A549 treated with AZD9567 at 1 μM for 4 hours (cell line): Measurements from ENCODE around the gene YPEL3. TPM values are rescaled to one million over a fixed set of nuclear protein-coding genes. Genes with fewer than 3 reads are reported as not detected.

Experiments
- total RNA-seq: library from RNA; stranded (reverse); fragments of 200-300 nt; extraction: Qiagen RNA extraction; gene quantifications from 5 replicates; pipeline ENCODE4 v1.2.3, GENCODE V29; 2022; ENCODE audit not compliant: insufficient read depth

YPEL3 gene, protein sequence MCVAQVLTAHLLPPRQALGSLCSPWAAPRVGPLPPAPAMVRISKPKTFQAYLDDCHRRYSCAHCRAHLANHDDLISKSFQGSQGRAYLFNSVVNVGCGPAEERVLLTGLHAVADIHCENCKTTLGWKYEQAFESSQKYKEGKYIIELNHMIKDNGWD
- 6.1 to 8.0 TPM (median 7.7 TPM) in 5 replicates for total RNA-seq

DNA sequence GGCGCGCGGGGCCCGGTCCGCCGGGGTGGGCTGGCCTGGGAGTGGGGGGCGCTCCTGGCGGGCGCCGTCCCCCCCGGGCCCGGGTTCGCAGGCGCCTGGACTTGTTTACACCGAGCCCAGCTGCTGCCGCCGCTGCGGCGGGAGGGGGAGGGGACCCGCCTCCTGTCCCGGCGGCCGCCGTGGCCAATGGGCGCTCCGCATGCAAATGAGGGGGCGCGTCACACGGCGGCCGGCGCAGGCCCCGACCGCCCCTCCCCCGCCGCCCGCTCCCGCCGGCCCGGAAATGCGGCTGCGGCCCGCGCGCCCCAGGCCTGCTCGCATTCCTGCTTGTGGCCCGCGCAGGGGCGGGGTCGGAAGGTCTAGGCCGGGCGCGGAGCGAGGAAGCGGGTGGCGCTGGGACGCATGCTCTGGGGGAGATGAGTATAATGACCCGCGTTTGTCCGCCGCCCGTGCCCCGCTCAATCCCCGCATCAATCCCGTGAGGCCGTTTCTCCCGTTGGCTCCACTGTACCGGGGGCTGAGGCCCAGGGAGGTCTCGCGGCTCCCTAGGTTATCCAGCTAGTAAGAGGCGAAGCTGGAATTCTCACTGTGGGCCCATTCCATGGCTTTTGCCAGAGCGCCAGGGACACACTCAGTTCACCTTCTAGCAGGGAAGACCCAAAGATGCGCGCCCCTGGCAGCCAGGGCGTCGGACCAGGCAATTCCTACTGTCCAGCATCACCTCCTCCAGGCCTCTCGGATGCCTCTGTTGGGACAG, at the start of gene YPEL3:
TSS of gene YPEL3 (minus strand) at position 109 of the 757 bp plus-strand sequence. CDS start 731 bp downstream, outside the sequence.

DNA sequence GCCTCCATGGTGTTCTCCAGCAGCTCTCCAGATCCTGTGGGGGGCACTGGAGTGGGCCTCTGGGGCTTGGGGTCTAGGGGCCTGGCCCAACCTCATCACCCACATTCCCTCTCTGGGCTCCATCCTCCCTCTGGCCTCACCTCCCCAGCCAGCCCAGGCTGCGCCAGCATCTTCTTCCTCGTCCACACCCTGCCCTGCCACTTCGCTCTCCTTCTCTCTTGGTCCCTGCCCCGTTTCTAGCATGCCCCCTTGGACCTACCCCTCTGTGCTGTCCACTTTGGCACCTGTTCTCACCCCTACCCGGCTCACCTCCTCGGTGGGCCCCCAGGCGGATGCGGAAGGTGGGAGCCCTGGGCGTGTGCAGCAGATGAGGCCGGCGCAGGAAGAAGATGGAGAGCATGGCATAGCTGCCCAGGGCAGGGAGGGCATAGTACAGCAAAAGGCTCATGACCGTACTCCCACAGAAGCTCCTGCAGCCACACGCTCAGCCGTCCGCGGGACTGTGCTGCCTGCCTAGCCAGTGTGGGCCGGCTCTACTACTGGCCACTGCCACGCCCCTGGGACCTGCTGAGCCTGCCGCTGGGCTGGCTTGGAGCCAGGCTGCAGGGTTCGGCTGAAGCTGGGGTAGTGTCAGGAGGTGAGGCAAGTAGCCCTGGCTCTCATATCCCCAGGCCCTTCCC, 17.2 kb upstream of the YPEL3 start, which contains the start of gene GDPD3:
TSS of gene GDPD3 (minus strand) at position 507 of the 680 bp plus-strand sequence. CDS start at position 448, 59 bp downstream.

DNA sequence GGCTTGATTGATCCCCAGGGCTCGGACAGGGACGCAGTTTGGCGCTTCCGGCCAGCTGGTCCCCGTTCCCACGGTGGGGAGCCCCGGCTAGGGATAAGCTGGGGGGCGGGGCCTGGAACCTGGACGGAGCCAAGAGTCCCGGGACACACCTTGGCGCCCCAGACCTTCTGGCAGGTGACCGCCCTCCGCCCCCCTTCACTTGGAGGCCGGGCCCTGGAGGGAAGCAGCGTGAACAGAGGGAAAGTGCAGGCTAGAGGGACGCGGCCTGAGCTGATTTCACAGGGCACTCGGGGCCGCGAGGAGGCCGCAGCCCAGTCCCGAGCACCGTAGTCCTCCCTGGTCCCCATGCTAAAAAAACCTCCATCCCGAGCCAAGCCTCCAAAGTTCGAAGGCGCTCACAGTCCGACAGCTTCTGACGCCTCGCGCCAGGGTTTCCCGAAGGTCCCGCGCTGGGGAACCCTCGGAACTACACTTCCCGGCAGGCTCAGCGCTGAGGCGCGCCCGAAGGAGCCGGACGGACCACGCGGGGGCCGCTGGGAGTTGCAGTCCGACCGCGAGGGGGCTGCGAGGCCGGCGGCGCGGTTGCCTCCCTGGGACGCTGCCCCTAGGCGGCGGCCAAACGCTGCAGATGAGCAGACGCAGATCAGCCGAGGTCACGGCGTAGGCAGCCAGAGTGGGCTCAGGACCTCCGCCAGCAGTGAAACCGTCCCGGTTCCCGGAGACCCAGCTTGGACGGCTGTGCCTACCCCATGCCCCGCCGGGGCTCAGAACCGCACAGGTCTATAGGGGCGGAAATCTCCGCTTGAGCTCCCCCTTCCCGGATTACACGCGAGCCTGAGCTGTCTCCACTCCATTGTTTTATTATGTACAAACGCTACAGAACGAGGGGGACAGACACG, 4.3 kb downstream of the YPEL3 start, which contains the start of gene TBX6:
TSS of gene TBX6 (minus strand) at position 451 of the 899 bp plus-strand sequence. CDS start 731 bp downstream, outside the sequence.

DNA sequence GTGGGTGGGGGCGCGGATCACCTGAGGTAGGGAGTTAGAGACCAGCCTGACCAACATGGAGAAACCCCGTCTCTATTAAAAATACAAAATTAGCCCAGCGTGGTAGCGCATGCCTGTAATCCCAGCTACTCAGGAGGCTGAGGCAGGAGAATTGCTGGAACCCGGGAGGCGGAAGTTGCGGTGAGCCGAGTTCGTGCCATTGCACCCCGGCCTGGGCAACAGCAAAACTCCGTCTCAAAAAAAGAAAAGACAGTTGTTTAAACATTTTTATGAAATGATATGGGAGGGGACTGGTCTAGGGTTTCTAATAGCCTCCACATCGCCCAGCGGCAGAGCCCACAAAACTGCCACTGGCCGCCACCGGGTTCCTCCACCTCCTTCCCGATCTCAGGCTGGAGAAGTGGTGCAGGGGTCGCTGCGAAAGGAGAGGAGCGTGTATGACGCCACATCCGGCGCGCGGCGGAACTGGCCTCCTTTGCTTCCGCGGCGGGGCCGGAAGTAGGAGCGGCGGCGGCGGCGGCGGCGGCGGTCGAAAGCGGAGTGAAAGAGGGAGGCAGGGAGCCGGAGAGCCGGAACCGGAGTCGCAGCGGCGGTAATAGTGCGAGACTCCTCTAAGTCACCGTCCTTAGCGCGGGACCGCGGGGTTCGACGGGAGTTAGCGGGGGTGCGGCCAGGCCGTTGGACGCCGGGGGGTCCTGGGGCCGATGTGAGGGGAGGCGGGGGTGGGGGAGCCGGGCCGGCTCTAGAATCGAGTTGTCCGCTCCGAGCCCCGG, 20.3 kb downstream of the YPEL3 start, which contains the start of gene PPP4C:
TSS of gene PPP4C (plus strand) at position 492 of the 773 bp plus-strand sequence. CDS start 384 bp downstream, outside the sequence.

DNA sequence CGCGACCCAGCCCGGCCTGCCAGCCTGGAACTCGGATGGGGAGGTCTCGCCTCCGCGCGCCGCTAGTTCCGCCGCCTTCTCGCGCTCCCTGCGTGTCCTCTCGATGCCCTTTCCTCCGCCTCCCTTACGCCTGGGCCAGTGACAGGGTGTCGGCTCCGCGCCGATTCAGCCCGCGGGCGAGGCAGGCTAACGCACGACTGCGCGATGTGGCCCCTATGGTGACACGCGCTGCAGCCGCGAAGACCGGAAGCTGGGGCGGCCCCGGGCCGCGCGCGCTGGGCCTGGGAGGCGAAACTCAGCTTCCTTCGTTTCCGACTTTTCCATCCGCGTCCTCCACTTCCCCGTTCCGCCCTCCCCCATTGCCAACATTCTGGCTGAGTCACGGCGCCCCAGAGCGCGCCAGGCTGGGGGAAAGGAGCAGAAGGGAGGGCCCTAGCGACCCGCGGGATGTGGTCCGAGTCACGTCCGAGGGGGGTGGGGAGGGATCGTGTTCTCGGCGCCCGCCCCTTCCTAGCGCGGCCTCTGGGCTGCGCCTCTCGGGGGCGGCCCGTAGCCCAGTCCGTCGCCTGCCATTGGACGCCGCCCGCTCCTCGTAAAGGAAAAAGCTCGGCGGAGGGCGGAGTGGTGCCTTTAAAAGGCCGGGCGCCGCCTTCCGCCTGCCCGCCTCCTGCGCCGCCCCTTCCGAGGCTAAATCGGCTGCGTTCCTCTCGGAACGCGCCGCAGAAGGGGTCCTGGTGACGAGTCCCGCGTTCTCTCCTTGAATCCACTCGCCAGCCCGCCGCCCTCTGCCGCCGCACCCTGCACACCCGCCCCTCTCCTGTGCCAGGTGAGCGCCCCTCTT, 30.7 kb downstream of the YPEL3 start, which contains the start of gene ALDOA:
TSS of gene ALDOA (plus strand) at position 659 of the 841 bp plus-strand sequence. CDS start 1,138 bp downstream, outside the sequence.

Other genes starting within 250 kb of the YPEL3 start
- gene CDIPT, start 233.0 kb downstream of the YPEL3 start, total RNA-seq = 57.2 to 95.0 TPM (median 91.4 TPM) in 5 replicates
- gene SEZ6L2, start 196.7 kb downstream of the YPEL3 start, total RNA-seq = 15.8 to 21.0 TPM (median 20.6 TPM) in 5 replicates
- 19.5 to 28.6 TPM (median 23.6 TPM) in 5 replicates for gene ASPHD1, start 195.7 kb downstream of the YPEL3 start, total RNA-seq
- gene KCTD13, start 170.0 kb downstream of the YPEL3 start, total RNA-seq = 13.2 to 21.3 TPM (median 20.2 TPM) in 5 replicates
- gene TMEM219, start 134.1 kb downstream of the YPEL3 start, total RNA-seq = 80.6 to 98.0 TPM (median 93.6 TPM) in 5 replicates
- 23.1 to 35.4 TPM (median 34.5 TPM) in 5 replicates for gene TAOK2, start 122.3 kb downstream of the YPEL3 start, total RNA-seq
- gene HIRIP3, start 100.6 kb downstream of the YPEL3 start, total RNA-seq = 12.8 to 15.6 TPM (median 14.2 TPM) in 5 replicates
- gene INO80E, start 100.0 kb downstream of the YPEL3 start, total RNA-seq = 87.3 to 104 TPM (median 98.6 TPM) in 5 replicates
- 1.8 to 2.3 TPM (median 2.2 TPM) in 4 of 5 replicates, not detected in the other for gene DOC2A, start 85.2 kb downstream of the YPEL3 start, total RNA-seq
- gene C16orf92, start 73.0 kb downstream of the YPEL3 start, total RNA-seq = not detected in 5 replicates
- gene TLCD3B, start 64.9 kb downstream of the YPEL3 start, total RNA-seq = 0.25 to 0.43 TPM (median 0.38 TPM) in 4 of 5 replicates, not detected in the other
- 1,612 to 1,913 TPM (median 1,799 TPM) in 5 replicates for gene ALDOA, start 30.5 kb downstream of the YPEL3 start, total RNA-seq
- 138 to 146 TPM (median 142 TPM) in 5 replicates for gene PPP4C, start 20.2 kb downstream of the YPEL3 start, total RNA-seq
- gene TBX6, start 4.3 kb downstream of the YPEL3 start, total RNA-seq = 0.12 to 0.32 TPM (median 0.22 TPM) in 4 of 5 replicates, not detected in the other
- gene GDPD3, start 17.3 kb upstream of the YPEL3 start, total RNA-seq = 1.3 to 1.7 TPM (median 1.6 TPM) in 4 of 5 replicates, not detected in the other
- 26.5 to 32.3 TPM (median 32.1 TPM) in 5 replicates for gene MAPK3, start 27.0 kb upstream of the YPEL3 start, total RNA-seq
- gene CORO1A, start 87.4 kb upstream of the YPEL3 start, total RNA-seq = 2.6 to 4.6 TPM (median 3.1 TPM) in 5 replicates
- 104 to 219 TPM (median 200 TPM) in 5 replicates for gene BOLA2B, start 97.5 kb upstream of the YPEL3 start, total RNA-seq
- gene SLX1A, start 97.7 kb upstream of the YPEL3 start, total RNA-seq = 7.2 to 29.2 TPM (median 20.1 TPM) in 5 replicates
- gene SULT1A3, start 103.0 kb upstream of the YPEL3 start, total RNA-seq = 5.6 to 28.8 TPM (median 7.8 TPM) in 5 replicates
- 2.7 to 3.0 TPM (median 2.8 TPM) in 4 of 5 replicates, not detected in the other for gene NPIPB13, start 152.3 kb upstream of the YPEL3 start, total RNA-seq